H1 (cell line): ENCODE measurements around the gene FGD6. TPM values are rescaled to one million over a fixed set of nuclear protein-coding genes. Genes with fewer than 3 reads are reported as not detected.

Source experiments
- ASH2L ChIP-seq: fragments of 200-600, 300-600 bp; sonication (generic); IDR thresholded peaks from one replicate; pipeline ENCODE4 v1.7.1; 2017; ENCODE audit warnings: low read length
- CHD1 ChIP-seq: IDR thresholded peaks from 2 replicates; pipeline ENCODE4 v1.6.1; 2012; ENCODE audit warnings: low read depth, low read length, improper control_type of control experiment
- CHD7 ChIP-seq: fragments of 300-600 bp; sonication (generic); IDR thresholded peaks from 2 replicates; pipeline ENCODE4 v1.7.1; 2012; ENCODE audit warnings: low read length, moderate library complexity, mild to moderate bottlenecking, inconsistent platforms; ENCODE audit not compliant: insufficient replicate concordance
- FOSL1 ChIP-seq: IDR thresholded peaks from 2 replicates; pipeline ENCODE4 v1.6.1; 2011; ENCODE audit warnings: mild to moderate bottlenecking, low read depth, low read length, moderate library complexity; ENCODE audit not compliant: insufficient read depth
- KDM4A ChIP-seq: IDR thresholded peaks from one replicate; pipeline ENCODE4 v1.7.1; 2012; ENCODE audit warnings: low read depth, mild to moderate bottlenecking, moderate library complexity, low read length, inconsistent platforms; ENCODE audit not compliant: severe bottlenecking
- KDM5A ChIP-seq: fragments of 200-600 bp; IDR thresholded peaks from 2 replicates; pipeline ENCODE4 v1.7.1; 2012; ENCODE audit warnings: mild to moderate bottlenecking, low read length, inconsistent platforms, mixed read lengths
- POLR2A ChIP-seq, 2 experiments: IDR thresholded peaks; 1 replicate in 1 of 2; 2 replicates in 1 of 2; pipeline ENCODE4 v1.6.1; 2011; ENCODE audit warnings: low read depth in 2 of 2, low read length in 2 of 2, mild to moderate bottlenecking in 2 of 2; ENCODE audit errors: control extremely low read depth in 1 of 2
- POLR2AphosphoS5 ChIP-seq: IDR thresholded peaks from 2 replicates; pipeline ENCODE4 v1.6.1; 2011; ENCODE audit warnings: low read depth, low read length
- RXRA ChIP-seq: IDR thresholded peaks from 2 replicates; pipeline ENCODE4 v1.6.1; 2011; ENCODE audit warnings: low read depth, mild to moderate bottlenecking, low read length, moderate library complexity; ENCODE audit not compliant: insufficient read depth
- SIRT6 ChIP-seq: IDR thresholded peaks from one replicate; pipeline ENCODE4 v1.7.1; 2012; ENCODE audit warnings: low read length, inconsistent platforms
- TCF12 ChIP-seq: IDR thresholded peaks from 2 replicates; pipeline ENCODE4 v1.6.1; 2011; ENCODE audit warnings: low read depth, mild to moderate bottlenecking, low read length
- TEAD4 ChIP-seq: IDR thresholded peaks from 2 replicates; pipeline ENCODE4 v1.6.1; 2012; ENCODE audit warnings: low read depth, low read length, inconsistent platforms, mixed read lengths
- polyA plus RNA-seq, 7 experiments: library from polyadenylated mRNA; depleted of rRNA in 3 of 7; stranded (reverse) in 5 of 7; unstranded in 2 of 7; fragments of >200 nt in 5 of 7; fragments of 200-250 nt in 2 of 7; gene quantifications; 1 replicate in 5 of 7; 2 replicates in 1 of 7; 4 replicates in 1 of 7; pipeline versions ENCODE4 v1.2.1 to v1.2.3, GENCODE V29; 2011 to 2013; ENCODE audit warnings: missing spikeins in 2 of 7, mixed read lengths in 2 of 7
- total RNA-seq: library from RNA; stranded (reverse); fragmentation: NEBNext Ultra II Directional; extraction: Animal tissue kit (Norgen Biotek cat#: 25700); gene quantifications from 2 replicates; pipeline ENCODE4 v1.2.1, GENCODE V29; 2021

FGD6 gene
- total and polyA plus RNA-seq, 2 of the 8 experiments (the other 6 are each of a cell fraction or from before 2014, with no cell fraction given), result 12.2 to 24.3 TPM

GRCh38 chr12:95216711-95217376 lies 423 bp downstream of the FGD6 start (continued):
- peak; percentile 9 for TF ChIP-seq CHD7
- peak; percentile 61; the same call in 1 of the 2 replicates for TF ChIP-seq POLR2AphosphoS5
- TF ChIP-seq KDM5A, result no peak
- TF ChIP-seq KDM4A, result peak; percentile 63
- TF ChIP-seq TCF12, result no peak
- no peak for TF ChIP-seq FOSL1
- 0 out of 3 replicates have a peak, but pooled peaks of 1 of the 2 experiments have one; percentile 65 for TF ChIP-seq POLR2A (IDR thresholded peaks at IDR 0.05; ENCODE audit: control extremely low read depth in 1 of 2, low read depth in 2 of 2, low read length in 2 of 2)
- TF ChIP-seq RXRA, result no peak
- peak; percentile 77 for TF ChIP-seq TEAD4
- peak; percentile 94 for TF ChIP-seq ASH2L
- TF ChIP-seq CHD1, result no peak
- no peak for TF ChIP-seq SIRT6
